A673 (cell line): ENCODE results near the gene CTXN2. TPM values are rescaled to one million over a fixed set of nuclear protein-coding genes. Genes with fewer than 3 reads are reported as not detected.

Experiments used
- BruUV-seq: library from RNA; stranded (reverse); fragments of 400-500 nt; replicated peaks from 2 replicates; lab custom pipeline; 2021; lab: Mats Ljungman, UMichigan
- CTCF ChIA-PET: fragments of 300-600 bp; sonication (Branson Sonifier 250); formaldehyde crosslinking; loops from one replicate; lab custom pipeline; 2022; ENCODE audit warnings: antibody characterized with exemption; lab: Charles Lee
- POLR2A ChIA-PET: fragments of 300-600 bp; sonication (Branson Sonifier 250); formaldehyde crosslinking; loops from one replicate; lab custom pipeline; 2022; ENCODE audit warnings: antibody characterized with exemption; ENCODE audit not compliant: low non-redundant PET; lab: Charles Lee
- DNase-seq: peaks from one replicate; pipeline ENCODE4 v3.0.0-alpha.2; 2015; ENCODE audit warnings: low spot score
- H3K27ac ChIP-seq: fragments of 200-600 bp; sonication (generic); 2 replicates; pipeline ENCODE4 v1.5.1; 2016; ENCODE audit warnings: mixed run types, low read depth, mild to moderate bottlenecking, mixed read lengths, antibody characterized with exemption, low read length; ENCODE audit not compliant: poor library complexity, severe bottlenecking
- H3K27me3 ChIP-seq: fragments of 200-600 bp; sonication (generic); replicated peaks from 2 replicates; pipeline ENCODE4 v1.6.1; 2017; ENCODE audit warnings: mixed run types, low read depth, mild to moderate bottlenecking, mixed read lengths, antibody characterized with exemption, low read length; ENCODE audit not compliant: insufficient read depth, poor library complexity
- H3K36me3 ChIP-seq: fragments of 200-600 bp; sonication (generic); 2 replicates; pipeline ENCODE4 v1.6.1; 2016; ENCODE audit warnings: mixed run types, mild to moderate bottlenecking, mixed read lengths, antibody characterized with exemption, low read length; ENCODE audit not compliant: insufficient read depth, poor library complexity, severe bottlenecking
- H3K4me1 ChIP-seq: fragments of 200-600 bp; sonication (generic); 2 replicates; pipeline ENCODE4 v1.6.1; 2017; ENCODE audit warnings: mixed run types, mild to moderate bottlenecking, mixed read lengths, antibody characterized with exemption, low read length; ENCODE audit not compliant: insufficient read depth, poor library complexity, severe bottlenecking
- H3K4me3 ChIP-seq: fragments of 200-600 bp; sonication (generic); 2 replicates; pipeline ENCODE4 v1.5.1; 2016; ENCODE audit warnings: low read depth, mixed run types, mild to moderate bottlenecking, mixed read lengths, low read length; ENCODE audit not compliant: poor library complexity, severe bottlenecking
- H3K9me3 ChIP-seq: fragments of 200-600 bp; sonication (generic); 2 replicates; pipeline ENCODE4 v1.6.1; 2016; ENCODE audit warnings: mixed run types, low read depth, mild to moderate bottlenecking, mixed read lengths, antibody characterized with exemption, low read length; ENCODE audit not compliant: poor library complexity, severe bottlenecking
- CTCF ChIP-seq: fragments of 300-800, 200-600 bp; sonication (generic); conservative IDR thresholded peaks from 2 replicates; pipeline ENCODE4 v1.5.1; 2017; ENCODE audit warnings: low read depth, mild to moderate bottlenecking, antibody characterized with exemption, low read length, moderate library complexity, mixed read lengths
- EZH2 ChIP-seq: fragments of 200-600 bp; sonication (generic); IDR thresholded peaks from 2 replicates; pipeline ENCODE4 v1.6.1; 2017; ENCODE audit warnings: borderline replicate concordance, low read depth, mild to moderate bottlenecking, mixed read lengths, antibody characterized with exemption, low read length; ENCODE audit not compliant: poor library complexity, severe bottlenecking
- intact Hi-C: fragments of 100-400 bp; cut with micrococcal nuclease; formaldehyde crosslinking; loops from one replicate; pipeline ENCODE4 v1.10.0; 2022; ENCODE audit not compliant: unreplicated experiment
- total RNA-seq: library from RNA; stranded (reverse); gene quantifications from 2 replicates; pipeline ENCODE4 v1.2.3, GENCODE V29; 2021

CTXN2 gene
- total RNA-seq, 1 experiment from 2014 or later: not detected

DNA sequence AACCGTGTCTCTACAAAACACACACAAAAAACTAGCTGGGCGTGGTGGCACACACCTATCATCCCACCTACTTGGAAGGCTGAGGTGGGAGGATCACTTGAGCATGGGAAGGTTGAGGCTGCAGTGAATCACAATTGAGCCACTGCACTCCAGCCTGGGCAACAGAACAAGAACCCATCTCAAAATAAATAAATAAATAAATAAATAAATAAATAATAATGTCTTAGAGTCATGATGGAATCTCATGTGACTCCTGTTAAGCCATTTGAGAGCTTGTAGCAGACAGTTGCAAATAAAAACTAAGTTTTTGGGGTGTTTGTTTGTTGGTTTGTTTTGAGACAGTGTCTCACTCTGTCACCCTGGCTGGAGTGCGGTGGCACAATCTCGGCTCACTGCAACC lies 47.9 kb downstream of the CTXN2 start:
- no TSS peak for BruUV-seq
- Histone ChIP-seq H3K27ac (no peak overlapping the region), H3K9me3 (no peaks in the 10 kb centered on the region), H3K36me3 (no peaks in the 10 kb centered on the region), H3K27me3 (no peaks in the 10 kb centered on the region), H3K4me1 (no peaks in the 10 kb centered on the region), H3K4me3 (no peak overlapping the region)
- intact Hi-C loops: no loop called here
- TF ChIP-seq EZH2 (no peak), CTCF (no peak)
- CTCF ChIA-PET: no interaction called here
- no peak for DNase-seq
- POLR2A ChIA-PET: no interaction called here

GRCh38 chr15:48242015-48242414 lies 50.5 kb downstream of the CTXN2 start:
- no peak overlapping the region for H3K27ac ChIP-seq
- H3K36me3 ChIP-seq: no peaks in the 10 kb centered on the region
- no peak overlapping the region for H3K4me3 ChIP-seq
- intact Hi-C loops: no loop called here
- no peak for TF ChIP-seq CTCF
- no peak for TF ChIP-seq EZH2
- no TSS peak for BruUV-seq
- ChIA-PET CTCF (interaction anchor here (1.5 kb wide), 1 partner anchor 130 kb away, joined by 5 read pairs; no protein-coding TSS in a partner anchor), POLR2A (no interaction called here)
- no peak for DNase-seq
- no peaks in the 10 kb centered on the region for H3K27me3 ChIP-seq
- no peaks in the 10 kb centered on the region for H3K9me3 ChIP-seq
- H3K4me1 ChIP-seq: no peaks in the 10 kb centered on the region

- H3K36me3 ChIP-seq: no peaks in the 10 kb centered on the region
- TF ChIP-seq EZH2: no peak
- no peak for TF ChIP-seq CTCF
- H3K4me1 ChIP-seq: no peaks in the 10 kb centered on the region
- no peaks in the 10 kb centered on the region for H3K27me3 ChIP-seq
- no peak for DNase-seq
- no TSS peak for BruUV-seq
- intact Hi-C loops: no loop called here
- ChIA-PET CTCF (no interaction called here), POLR2A (no interaction called here)
- no peak overlapping the region for H3K27ac ChIP-seq
- H3K4me3 ChIP-seq: no peak overlapping the region
- no peaks in the 10 kb centered on the region for H3K9me3 ChIP-seq
Observed at GRCh38 chr15:48242535-48242934, 51.1 kb downstream of the CTXN2 start.
